ENCODE data around the gene NUDT8. TPM values are rescaled to one million over a fixed set of nuclear protein-coding genes. Genes with fewer than 3 reads are reported as not detected.
A peak's percentile ranks its signal among the peaks of the same experiment; 100 is the strongest.
"Not testable (repeated sequence)": the region's sequence is repeated elsewhere in the genome, so short reads cannot be mapped to it uniquely, and the experiment has no call there.

Gene NUDT8
- total RNA-seq, 1 donor from 2014 or later = 8.0 TPM

- not testable (repeated sequence) for H3K9me3 Mint-ChIP-seq (ENCODE audit: unreplicated experiment); H3K36me3 Mint-ChIP-seq (ENCODE audit: unreplicated experiment); DNase-seq (ENCODE audit: extremely low spot score, unreplicated experiment); H3K27me3 Mint-ChIP-seq (ENCODE audit: unreplicated experiment)
- peak overlapping the region; percentile 81 for H3K4me3 Mint-ChIP-seq (ENCODE audit: unreplicated experiment)
- peak overlapping the region; percentile 24 for H3K27ac Mint-ChIP-seq (ENCODE audit: unreplicated experiment)
- peaks cover 12% of the 10 kb centered on the region for H3K4me1 Mint-ChIP-seq (ENCODE audit: unreplicated experiment)
Measured at GRCh38 chr11:67620621-67621020, 9.1 kb downstream of the NUDT8 start.

DNA sequence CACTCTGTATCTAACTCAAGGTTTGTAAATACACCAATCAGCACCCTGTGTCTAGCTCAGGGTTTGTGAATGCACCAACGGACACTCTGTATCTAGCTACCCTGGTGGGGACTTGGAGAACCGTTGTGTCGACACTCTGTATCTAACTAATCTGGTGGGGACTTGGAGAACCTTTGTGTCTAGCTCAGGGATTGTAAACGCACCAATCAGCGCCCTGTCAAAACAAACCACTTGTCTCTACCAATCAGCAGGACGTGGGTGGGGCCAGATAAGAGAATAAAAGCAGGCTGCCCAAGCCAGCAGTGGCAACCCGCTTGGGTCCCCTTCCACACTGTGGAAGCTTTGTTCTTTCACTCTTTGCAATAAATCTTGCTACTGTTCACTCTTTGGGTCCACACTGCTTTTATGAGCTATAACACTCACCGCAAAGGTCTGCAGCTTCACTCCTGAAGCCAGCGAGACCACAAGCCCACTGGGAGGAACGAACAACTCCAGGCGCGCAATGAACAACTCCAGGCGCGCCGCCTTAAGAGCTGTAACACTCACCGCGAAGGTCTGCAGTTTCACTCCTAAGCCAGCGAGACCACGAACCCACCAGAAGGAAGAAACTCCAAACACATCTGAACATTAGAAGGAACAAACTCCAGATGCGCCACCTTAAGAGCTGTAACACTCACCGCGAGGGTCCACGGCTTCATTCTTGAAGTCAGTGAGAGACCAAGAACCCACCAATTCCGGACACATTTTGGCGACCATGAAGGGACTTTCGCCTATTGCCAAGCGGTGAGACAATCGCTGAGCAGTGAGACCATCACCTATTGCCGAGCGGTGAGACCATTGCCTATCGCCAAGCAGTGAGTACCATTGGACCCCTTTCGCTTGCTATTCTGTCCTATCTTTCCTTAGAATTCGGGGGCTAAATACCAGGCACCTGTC, 9.8 kb downstream of the NUDT8 start:
- not testable (repeated sequence) for H3K36me3 Mint-ChIP-seq (ENCODE audit: unreplicated experiment); DNase-seq (ENCODE audit: extremely low spot score, unreplicated experiment); H3K27me3 Mint-ChIP-seq (ENCODE audit: unreplicated experiment); H3K9me3 Mint-ChIP-seq (ENCODE audit: unreplicated experiment)
- Mint-ChIP-seq H3K4me3 (ENCODE audit: unreplicated experiment) (peak overlapping the region; percentile 81), H3K27ac (ENCODE audit: unreplicated experiment) (peak overlapping the region; percentile 39), H3K4me1 (ENCODE audit: unreplicated experiment) (peaks cover 12% of the 10 kb centered on the region)

DNA sequence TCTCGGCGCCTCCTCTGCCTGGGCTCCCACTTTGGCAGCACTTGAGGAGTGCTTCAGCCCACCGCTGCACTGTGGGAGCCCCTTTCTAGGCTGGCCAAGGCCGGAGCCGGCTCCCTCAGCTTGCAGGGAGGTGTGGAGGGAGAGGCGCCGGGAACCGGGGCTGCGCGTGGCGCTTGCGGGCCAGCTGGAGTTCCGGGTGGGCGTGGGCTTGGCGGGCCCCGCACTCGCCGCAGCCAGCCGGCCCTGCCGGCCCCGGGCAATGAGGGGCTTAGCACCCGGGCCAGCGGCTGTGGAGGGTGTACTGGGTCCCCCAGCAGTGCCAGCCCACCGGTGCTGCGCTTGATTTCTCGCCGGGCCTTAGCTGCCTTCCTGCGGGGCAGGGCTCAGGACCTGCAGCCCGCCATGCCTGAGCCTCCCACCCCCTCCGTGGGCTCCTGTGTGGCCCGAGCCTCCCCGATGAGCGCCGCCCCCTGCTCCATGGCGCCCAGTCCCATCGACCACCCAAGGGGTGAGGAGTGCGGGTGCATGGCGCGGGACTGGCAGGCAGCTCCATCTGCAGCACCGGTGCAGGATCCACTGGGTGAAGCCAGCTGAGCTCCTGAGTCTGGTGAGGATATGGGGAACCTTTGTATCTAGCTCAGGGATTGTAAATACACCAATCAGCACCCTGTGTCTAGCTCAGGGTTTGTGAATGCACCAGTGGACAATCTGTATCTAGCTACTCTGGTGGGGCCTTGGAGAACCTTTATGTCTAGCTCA, 10.7 kb downstream of the NUDT8 start:
- not testable (repeated sequence) for H3K27ac Mint-ChIP-seq (ENCODE audit: unreplicated experiment); DNase-seq (ENCODE audit: extremely low spot score, unreplicated experiment); H3K27me3 Mint-ChIP-seq (ENCODE audit: unreplicated experiment); H3K36me3 Mint-ChIP-seq (ENCODE audit: unreplicated experiment); H3K9me3 Mint-ChIP-seq (ENCODE audit: unreplicated experiment)
- H3K4me3 Mint-ChIP-seq (ENCODE audit: unreplicated experiment) = peak overlapping the region; percentile 81
- peaks cover 16% of the 10 kb centered on the region for H3K4me1 Mint-ChIP-seq (ENCODE audit: unreplicated experiment)

DNA sequence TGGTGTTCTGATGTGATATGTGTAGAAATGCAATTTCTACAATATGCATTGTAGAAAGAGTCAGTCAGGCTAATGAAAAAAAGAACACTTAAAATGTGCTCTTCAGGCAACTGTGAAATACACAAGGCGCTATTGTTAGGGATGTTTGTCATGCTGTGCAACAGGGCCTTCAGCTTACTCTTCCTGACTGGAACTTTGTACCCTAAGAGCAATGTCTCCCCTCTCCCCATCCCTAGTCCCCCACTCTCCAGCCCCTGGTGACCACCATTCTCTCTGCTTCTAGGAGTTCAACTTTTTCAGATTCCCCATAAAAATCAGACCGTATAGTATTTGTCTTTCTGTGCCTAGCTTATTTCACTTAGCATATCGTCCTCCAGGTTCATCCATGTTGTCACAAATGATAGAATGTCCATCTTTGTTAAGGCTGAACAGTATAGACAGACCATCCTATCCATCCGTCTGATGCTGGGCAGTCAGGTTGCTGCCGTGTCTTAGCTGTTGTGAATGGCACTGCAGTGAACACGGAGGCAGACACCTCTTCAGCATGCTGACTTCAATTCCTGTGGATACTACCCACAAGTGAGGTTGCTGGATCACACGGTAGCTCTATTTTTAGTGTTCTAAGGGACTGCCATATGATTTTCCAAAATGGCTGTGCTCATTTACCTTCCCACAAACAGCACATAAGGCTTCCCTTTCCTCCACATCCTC, 12.3 kb downstream of the NUDT8 start:
- DNase-seq (ENCODE audit: extremely low spot score, unreplicated experiment) = no peak
- Mint-ChIP-seq H3K36me3 (ENCODE audit: unreplicated experiment) (peaks cover 5% of the 10 kb centered on the region), H3K4me3 (ENCODE audit: unreplicated experiment) (no peak overlapping the region), H3K27me3 (ENCODE audit: unreplicated experiment) (no peaks in the 10 kb centered on the region), H3K9me3 (ENCODE audit: unreplicated experiment) (no peaks in the 10 kb centered on the region), H3K4me1 (ENCODE audit: unreplicated experiment) (peaks cover 16% of the 10 kb centered on the region), H3K27ac (ENCODE audit: unreplicated experiment) (no peak overlapping the region)
- no peak for TF ChIP-seq CTCF (IDR thresholded peaks at IDR 0.05)

GRCh38 chr11:67616431-67617242, 13.1 kb downstream of the NUDT8 start:
- DNase-seq (ENCODE audit: extremely low spot score, unreplicated experiment) = no peak
- Mint-ChIP-seq H3K4me1 (ENCODE audit: unreplicated experiment) (peaks cover 16% of the 10 kb centered on the region), H3K27ac (ENCODE audit: unreplicated experiment) (no peak overlapping the region), H3K36me3 (ENCODE audit: unreplicated experiment) (peaks cover 10% of the 10 kb centered on the region), H3K4me3 (ENCODE audit: unreplicated experiment) (no peak overlapping the region), H3K27me3 (ENCODE audit: unreplicated experiment) (no peaks in the 10 kb centered on the region), H3K9me3 (ENCODE audit: unreplicated experiment) (no peaks in the 10 kb centered on the region)
- no peak for TF ChIP-seq CTCF (IDR thresholded peaks at IDR 0.05)

Measured in osteocyte (in vitro differentiated cells).